ENCODE data around the gene UTP14A.

DNA sequence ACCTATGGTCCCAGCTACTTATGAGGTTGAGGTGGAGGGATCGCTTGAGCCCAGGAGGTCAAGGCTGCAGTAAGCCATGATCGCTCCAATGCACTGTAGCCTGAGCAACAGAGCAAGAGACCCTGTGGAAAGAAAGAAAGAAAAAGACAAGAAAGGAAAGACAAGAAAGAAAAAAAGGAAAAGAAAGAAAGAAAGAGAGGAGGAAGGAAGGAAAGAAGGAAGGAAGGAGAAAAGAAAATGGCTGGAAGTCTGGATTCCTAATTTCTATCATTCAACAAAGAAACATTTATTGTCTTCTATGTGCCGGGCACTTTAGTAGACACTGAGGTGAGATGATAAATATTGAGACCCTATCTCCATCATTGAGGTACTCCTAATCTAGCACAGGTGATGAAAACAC, 49.7 kb downstream of the UTP14A start:
- TF ChIP-seq EZH2 (IDR thresholded peaks at IDR 0.05; ENCODE audit: borderline replicate concordance) (no peak), EZH2phosphoT487 (IDR thresholded peaks at IDR 0.05; ENCODE audit: low read depth, severe bottlenecking, unreplicated experiment) (no peak)
- TF ChIP-seq, protein P1, sequence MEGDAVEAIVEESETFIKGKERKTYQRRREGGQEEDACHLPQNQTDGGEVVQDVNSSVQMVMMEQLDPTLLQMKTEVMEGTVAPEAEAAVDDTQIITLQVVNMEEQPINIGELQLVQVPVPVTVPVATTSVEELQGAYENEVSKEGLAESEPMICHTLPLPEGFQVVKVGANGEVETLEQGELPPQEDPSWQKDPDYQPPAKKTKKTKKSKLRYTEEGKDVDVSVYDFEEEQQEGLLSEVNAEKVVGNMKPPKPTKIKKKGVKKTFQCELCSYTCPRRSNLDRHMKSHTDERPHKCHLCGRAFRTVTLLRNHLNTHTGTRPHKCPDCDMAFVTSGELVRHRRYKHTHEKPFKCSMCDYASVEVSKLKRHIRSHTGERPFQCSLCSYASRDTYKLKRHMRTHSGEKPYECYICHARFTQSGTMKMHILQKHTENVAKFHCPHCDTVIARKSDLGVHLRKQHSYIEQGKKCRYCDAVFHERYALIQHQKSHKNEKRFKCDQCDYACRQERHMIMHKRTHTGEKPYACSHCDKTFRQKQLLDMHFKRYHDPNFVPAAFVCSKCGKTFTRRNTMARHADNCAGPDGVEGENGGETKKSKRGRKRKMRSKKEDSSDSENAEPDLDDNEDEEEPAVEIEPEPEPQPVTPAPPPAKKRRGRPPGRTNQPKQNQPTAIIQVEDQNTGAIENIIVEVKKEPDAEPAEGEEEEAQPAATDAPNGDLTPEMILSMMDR (IDR thresholded peaks at IDR 0.05; ENCODE audit: poor library complexity): no peak

All from hepatocyte (in vitro differentiated cells).